ENCODE data around the gene BPIFB3.

BPIFB3 gene

DNA sequence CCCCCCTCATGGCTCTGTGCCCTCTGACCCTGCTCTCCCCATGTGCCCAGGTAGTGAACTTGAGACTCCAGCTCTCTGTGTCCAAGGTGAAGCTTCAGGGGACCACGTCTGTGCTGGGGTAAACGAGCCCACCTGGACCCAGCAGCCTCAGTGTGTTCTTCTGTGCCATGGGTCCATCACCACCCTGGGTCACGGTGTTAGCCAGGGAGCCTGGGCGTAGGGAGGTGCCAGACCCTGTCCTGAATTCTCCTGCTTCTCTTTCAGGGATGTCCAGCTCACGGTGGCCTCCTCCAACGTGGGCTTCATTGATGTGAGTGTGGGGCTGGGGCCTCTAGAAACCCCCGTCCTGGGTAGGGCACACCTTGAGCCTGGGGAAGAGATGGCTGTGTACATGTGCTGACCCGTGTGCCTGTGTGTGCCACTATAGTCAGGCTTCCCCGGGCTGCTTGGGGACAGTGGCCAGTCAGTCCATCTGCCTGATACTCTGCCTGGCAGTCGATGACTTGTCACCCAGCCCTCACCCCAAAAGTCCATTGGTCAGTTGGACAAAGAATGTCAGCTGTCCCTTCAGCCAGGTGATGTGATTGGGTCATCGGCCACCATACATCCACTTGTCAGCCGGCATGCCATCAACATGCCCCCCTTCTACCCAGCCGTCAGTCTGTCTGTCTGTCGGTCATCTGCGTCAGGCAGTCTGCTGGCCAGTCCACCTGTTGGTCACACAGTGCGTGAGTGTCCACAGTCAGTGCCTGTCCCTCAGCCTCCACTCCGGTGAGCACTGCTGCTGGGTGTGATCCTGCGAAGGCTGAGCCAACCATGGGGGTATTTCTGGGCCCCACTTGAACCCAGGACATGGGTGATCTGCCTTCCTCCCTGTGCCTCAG is 33.2 kb upstream of the BPIFB3 start:
- Histone ChIP-seq H3K36me3 (ENCODE audit: control insufficient read depth in 2 of 2, insufficient read depth in 1 of 2, low read length in 2 of 2) (no peaks in the 10 kb centered on the region), H3K4me3 (ENCODE audit: low read depth, low read length) (no peak overlapping the region), H3K9me3 (ENCODE audit: control insufficient read depth, insufficient read depth, low read depth, low read length) (no peaks in the 10 kb centered on the region), H3K4me1 (ENCODE audit: control insufficient read depth, insufficient read depth, low read length) (no peaks in the 10 kb centered on the region), H3K27ac (ENCODE audit: extremely low read depth, low read depth, low read length) (no peak overlapping the region)
- TF ChIP-seq, protein P1, sequence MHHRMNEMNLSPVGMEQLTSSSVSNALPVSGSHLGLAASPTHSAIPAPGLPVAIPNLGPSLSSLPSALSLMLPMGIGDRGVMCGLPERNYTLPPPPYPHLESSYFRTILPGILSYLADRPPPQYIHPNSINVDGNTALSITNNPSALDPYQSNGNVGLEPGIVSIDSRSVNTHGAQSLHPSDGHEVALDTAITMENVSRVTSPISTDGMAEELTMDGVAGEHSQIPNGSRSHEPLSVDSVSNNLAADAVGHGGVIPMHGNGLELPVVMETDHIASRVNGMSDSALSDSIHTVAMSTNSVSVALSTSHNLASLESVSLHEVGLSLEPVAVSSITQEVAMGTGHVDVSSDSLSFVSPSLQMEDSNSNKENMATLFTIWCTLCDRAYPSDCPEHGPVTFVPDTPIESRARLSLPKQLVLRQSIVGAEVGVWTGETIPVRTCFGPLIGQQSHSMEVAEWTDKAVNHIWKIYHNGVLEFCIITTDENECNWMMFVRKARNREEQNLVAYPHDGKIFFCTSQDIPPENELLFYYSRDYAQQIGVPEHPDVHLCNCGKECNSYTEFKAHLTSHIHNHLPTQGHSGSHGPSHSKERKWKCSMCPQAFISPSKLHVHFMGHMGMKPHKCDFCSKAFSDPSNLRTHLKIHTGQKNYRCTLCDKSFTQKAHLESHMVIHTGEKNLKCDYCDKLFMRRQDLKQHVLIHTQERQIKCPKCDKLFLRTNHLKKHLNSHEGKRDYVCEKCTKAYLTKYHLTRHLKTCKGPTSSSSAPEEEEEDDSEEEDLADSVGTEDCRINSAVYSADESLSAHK (tag by site-specific recombination; IDR thresholded peaks at IDR 0.05) = peak; percentile 76
- TF ChIP-seq ZNF48 (tag by site-specific recombination; IDR thresholded peaks at IDR 0.05) (no peak), ZNF514 (tag by site-specific recombination; IDR thresholded peaks at IDR 0.05) (no peak), SCRT1 (tag by site-specific recombination; IDR thresholded peaks at IDR 0.05; ENCODE audit: borderline replicate concordance) (no peak), SCRT2 (tag by site-specific recombination; IDR thresholded peaks at IDR 0.05) (peak; percentile 60)
- ChIA-PET CTCF (no interaction called here), POLR2A (no interaction called here)

DNA sequence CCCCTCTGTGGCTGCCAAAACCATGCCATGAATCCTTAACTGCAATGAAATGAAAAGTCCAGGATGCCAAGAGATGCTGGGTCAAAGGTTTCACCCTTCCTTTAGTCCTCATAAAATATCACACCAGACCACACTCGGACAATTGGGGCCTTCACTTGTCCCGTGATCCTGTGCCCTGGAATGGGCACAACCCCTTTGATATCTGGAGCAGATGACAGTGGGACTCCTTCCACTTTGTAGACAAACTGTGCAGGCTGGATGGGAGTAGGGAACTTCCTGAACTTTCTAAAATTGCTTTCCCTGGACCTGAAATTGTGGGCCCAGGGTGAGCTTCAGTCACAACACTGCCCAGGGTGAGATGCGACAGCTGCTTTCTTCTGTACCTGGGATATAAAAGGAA is 31.8 kb upstream of the BPIFB3 start:
- H3K36me3 ChIP-seq (ENCODE audit: control insufficient read depth in 2 of 2, insufficient read depth in 1 of 2, low read length in 2 of 2) = no peaks in the 10 kb centered on the region
- no peaks in the 10 kb centered on the region for H3K9me3 ChIP-seq (ENCODE audit: control insufficient read depth, insufficient read depth, low read depth, low read length)
- CTCF ChIA-PET = no interaction called here
- no peak overlapping the region for H3K4me3 ChIP-seq (ENCODE audit: low read depth, low read length)
- H3K27ac ChIP-seq (ENCODE audit: extremely low read depth, low read depth, low read length) = no peak overlapping the region
- no peak for TF ChIP-seq HOXC10 (CRISPR knock-in tag; IDR thresholded peaks at IDR 0.05)
- no peak for TF ChIP-seq ZNF837 (tag by site-specific recombination; IDR thresholded peaks at IDR 0.05)
- TF ChIP-seq TCF7L2 (IDR thresholded peaks at IDR 0.05; ENCODE audit: borderline replicate concordance, low read depth, low read length) = no peak
- no peak for TF ChIP-seq ZNF146 (tag by site-specific recombination; IDR thresholded peaks at IDR 0.05)
- no peak for TF ChIP-seq ZNF214 (tag by site-specific recombination; IDR thresholded peaks at IDR 0.05; ENCODE audit: borderline replicate concordance)
- no peak for TF ChIP-seq ZNF404 (tag by site-specific recombination; IDR thresholded peaks at IDR 0.05)
- TF ChIP-seq ZNF704 (tag by site-specific recombination; IDR thresholded peaks at IDR 0.05) = no peak
- no peak for TF ChIP-seq ZBTB48 (tag by site-specific recombination; IDR thresholded peaks at IDR 0.05)
- TF ChIP-seq PRDM1 (tag by site-specific recombination; IDR thresholded peaks at IDR 0.05) = no peak
- no peak for TF ChIP-seq BCL6B (tag by site-specific recombination; IDR thresholded peaks at IDR 0.05)
- TF ChIP-seq ZNF274 (IDR thresholded peaks at IDR 0.05; ENCODE audit: low read length) = no peak
- no peak for TF ChIP-seq ZNF274 (tag by site-specific recombination; IDR thresholded peaks at IDR 0.05; ENCODE audit: borderline replicate concordance)
- TF ChIP-seq ZNF621 (tag by site-specific recombination; IDR thresholded peaks at IDR 0.05) = no peak
- no peak for TF ChIP-seq ZNF37A (tag by site-specific recombination; IDR thresholded peaks at IDR 0.05)
- POLR2A ChIA-PET = no interaction called here
- no peaks in the 10 kb centered on the region for H3K4me1 ChIP-seq (ENCODE audit: control insufficient read depth, insufficient read depth, low read length)

All from HEK293 (cell line).